Body of pancreas (tissue), 4 donors: ENCODE results near the gene KIF24. TPM values are rescaled to one million over a fixed set of nuclear protein-coding genes. Genes with fewer than 3 reads are reported as not detected.

Experiments
- ATAC-seq: fragments of 150-250 bp; one replicate; pipeline ENCODE4 v1.9.1; 2016
- DNase-seq, 4 donors: peaks; one replicate each; pipeline ENCODE4 v3.0.0-alpha.2; 2019
- H3K27ac ChIP-seq, 4 donors: fragments of 200-600 bp; sonication (generic); 1 replicate in 3 of 4; 2 replicates in 1 of 4; pipeline versions ENCODE4 v1.5.1 to v1.6.1; 2016 to 2019; ENCODE audit warnings: mild to moderate bottlenecking in 1 of 4, mixed read lengths in 1 of 4, moderate library complexity in 1 of 4
- H3K27me3 ChIP-seq, 2 donors: fragments of 200-600 bp; sonication (generic); one replicate each; pipeline ENCODE4 v1.6.0; 2016; ENCODE audit warnings: mild to moderate bottlenecking in 1 of 2
- H3K36me3 ChIP-seq, 2 donors: fragments of 200-600 bp; sonication (generic); replicated peaks in 1 of 2; 2 replicates each; pipeline ENCODE4 v1.5.1; 2016; ENCODE audit warnings: low read depth in 2 of 2; ENCODE audit not compliant: insufficient read depth in 1 of 2
- H3K4me1 ChIP-seq: fragments of 200-600 bp; sonication (generic); one replicate; pipeline ENCODE4 v1.6.0; 2016
- H3K4me3 ChIP-seq, 2 donors: fragments of 200-600 bp; sonication (generic); 1 replicate in 1 of 2; 2 replicates in 1 of 2; pipeline ENCODE4 v1.5.1; 2016 to 2019
- H3K9me3 ChIP-seq, 3 donors: fragments of 200-600 bp; sonication (generic); 1 replicate in 2 of 3; 2 replicates in 1 of 3; pipeline ENCODE4 v1.5.1; 2016
- POLR2A ChIP-seq, 3 donors: fragments of 450-650 bp; IDR thresholded peaks; one replicate each; pipeline ENCODE4 v1.6.1; 2016; ENCODE audit warnings: antibody characterized with exemption in 3 of 3, mild to moderate bottlenecking in 2 of 3
- WGBS, 2 donors: methylation state at CpG; one replicate each; pipeline ENCODE4 v1.1.5; 2017; 5-methylcytosine and 5-hydroxymethylcytosine counted together
- intact Hi-C: fragments of 100-400 bp; cut with DNase I; formaldehyde crosslinking; loops from one replicate; pipeline ENCODE4 v1.15.1; 2023
- total RNA-seq, 2 donors: library from RNA; depleted of rRNA; stranded (reverse); fragments of >200 nt; gene quantifications; one replicate each; pipeline ENCODE4 v1.1.0, GENCODE V29; 2016
- TF ChIP-seq, protein P1 (sequence below), 7 experiments: fragments of 450-650 bp in 4 of 7; fragments of 200-600 bp in 3 of 7; sonication (generic) in 3 of 7; IDR thresholded peaks; one replicate each; pipeline ENCODE4 v1.5.1; 2016 to 2019; ENCODE audit warnings: antibody characterized with exemption in 7 of 7

The KIF24 gene
- total RNA-seq, 2 donors from 2014 or later = 0.26 to 0.33 TPM

DNA sequence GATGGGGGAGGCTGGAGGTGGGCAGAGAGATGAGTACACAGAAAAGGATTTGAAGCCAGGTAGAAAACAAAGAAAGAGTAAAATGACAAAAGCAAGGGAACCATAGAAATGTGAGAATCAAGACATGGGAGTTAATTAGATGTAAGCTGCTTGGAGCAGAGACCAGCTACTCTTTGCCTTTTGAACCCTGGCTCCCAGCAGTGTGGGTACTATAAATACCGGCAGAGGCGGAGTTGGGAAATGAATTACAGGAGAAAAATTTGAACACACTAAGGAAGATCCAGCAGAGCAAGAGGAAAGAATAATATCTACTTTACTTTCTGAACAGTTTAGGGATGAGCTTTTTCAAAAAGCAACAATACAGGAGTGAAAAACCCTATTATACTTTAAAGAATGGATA, 36.5 kb downstream of the KIF24 start:
- TF ChIP-seq POLR2A (IDR thresholded peaks at IDR 0.05) = no peak
- TF ChIP-seq, protein P1, sequence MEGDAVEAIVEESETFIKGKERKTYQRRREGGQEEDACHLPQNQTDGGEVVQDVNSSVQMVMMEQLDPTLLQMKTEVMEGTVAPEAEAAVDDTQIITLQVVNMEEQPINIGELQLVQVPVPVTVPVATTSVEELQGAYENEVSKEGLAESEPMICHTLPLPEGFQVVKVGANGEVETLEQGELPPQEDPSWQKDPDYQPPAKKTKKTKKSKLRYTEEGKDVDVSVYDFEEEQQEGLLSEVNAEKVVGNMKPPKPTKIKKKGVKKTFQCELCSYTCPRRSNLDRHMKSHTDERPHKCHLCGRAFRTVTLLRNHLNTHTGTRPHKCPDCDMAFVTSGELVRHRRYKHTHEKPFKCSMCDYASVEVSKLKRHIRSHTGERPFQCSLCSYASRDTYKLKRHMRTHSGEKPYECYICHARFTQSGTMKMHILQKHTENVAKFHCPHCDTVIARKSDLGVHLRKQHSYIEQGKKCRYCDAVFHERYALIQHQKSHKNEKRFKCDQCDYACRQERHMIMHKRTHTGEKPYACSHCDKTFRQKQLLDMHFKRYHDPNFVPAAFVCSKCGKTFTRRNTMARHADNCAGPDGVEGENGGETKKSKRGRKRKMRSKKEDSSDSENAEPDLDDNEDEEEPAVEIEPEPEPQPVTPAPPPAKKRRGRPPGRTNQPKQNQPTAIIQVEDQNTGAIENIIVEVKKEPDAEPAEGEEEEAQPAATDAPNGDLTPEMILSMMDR (IDR thresholded peaks at IDR 0.05) = no peak
- H3K9me3 ChIP-seq = no peaks in the 10 kb centered on the region
- no peaks in the 10 kb centered on the region for H3K4me1 ChIP-seq
- no peak for ATAC-seq
- intact Hi-C loops = no loop called here
- H3K27ac ChIP-seq = no peak overlapping the region
- no peaks in the 10 kb centered on the region for H3K27me3 ChIP-seq
- DNase-seq = no peak
- H3K4me3 ChIP-seq = no peak overlapping the region
- H3K36me3 ChIP-seq = no peaks in the 10 kb centered on the region
- 62 to 70% methylated on average over 2 of the region's 2 CpGs for WGBS, 2 donors

DNA sequence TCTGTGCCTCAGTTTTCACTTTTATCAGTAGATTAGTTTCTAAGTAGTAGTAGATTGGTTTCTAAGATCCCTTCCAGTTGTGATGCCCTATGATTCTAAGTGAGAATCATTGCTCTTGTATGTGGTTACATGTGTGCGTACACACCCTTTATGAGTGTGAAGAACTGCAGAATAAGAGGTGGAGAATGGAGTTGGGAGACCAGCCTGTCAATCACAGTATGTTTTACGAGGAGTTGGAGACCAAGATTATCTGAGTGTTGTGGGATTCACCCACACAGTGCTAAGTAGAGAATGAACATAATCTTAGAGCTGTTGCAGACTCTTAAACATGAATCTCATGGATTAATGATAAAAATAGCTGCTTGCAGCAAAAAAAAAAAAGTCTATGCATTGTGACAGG, 37.6 kb downstream of the KIF24 start:
- ATAC-seq (no peak), DNase-seq (no peak)
- Histone ChIP-seq H3K9me3 (no peaks in the 10 kb centered on the region), H3K4me1 (no peaks in the 10 kb centered on the region), H3K4me3 (no peak overlapping the region), H3K27ac (no peak overlapping the region), H3K36me3 (no peaks in the 10 kb centered on the region), H3K27me3 (no peaks in the 10 kb centered on the region)
- intact Hi-C loops = no loop called here
- no peak for TF ChIP-seq POLR2A (IDR thresholded peaks at IDR 0.05)
- TF ChIP-seq, protein P1 (IDR thresholded peaks at IDR 0.05) = no peak
- 81 to 88% methylated on average over 2 of the region's 2 CpGs for WGBS, 2 donors

DNA sequence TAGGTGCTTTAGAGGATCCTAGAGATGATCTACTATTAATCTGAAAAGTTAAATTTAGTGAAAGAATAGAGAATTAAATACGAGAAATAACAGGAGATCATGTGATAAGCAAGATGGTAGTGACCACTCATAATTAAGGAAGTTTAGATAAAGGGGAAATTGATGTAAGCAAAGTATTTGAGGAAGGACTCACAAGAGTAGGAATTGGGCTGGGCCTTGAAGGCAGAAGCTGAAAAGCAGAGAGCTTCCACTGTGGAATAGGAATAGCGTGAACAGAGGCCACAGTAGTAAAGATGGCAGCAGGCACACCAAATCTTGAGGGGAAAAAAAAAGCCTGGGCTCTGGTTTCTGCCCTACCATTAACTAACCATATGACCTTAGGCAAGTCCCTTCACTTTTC, 38.0 kb downstream of the KIF24 start:
- ATAC-seq = no peak
- WGBS, 2 donors = 80 to 85% methylated on average over 2 of the region's 2 CpGs
- intact Hi-C loops = no loop called here

DNA sequence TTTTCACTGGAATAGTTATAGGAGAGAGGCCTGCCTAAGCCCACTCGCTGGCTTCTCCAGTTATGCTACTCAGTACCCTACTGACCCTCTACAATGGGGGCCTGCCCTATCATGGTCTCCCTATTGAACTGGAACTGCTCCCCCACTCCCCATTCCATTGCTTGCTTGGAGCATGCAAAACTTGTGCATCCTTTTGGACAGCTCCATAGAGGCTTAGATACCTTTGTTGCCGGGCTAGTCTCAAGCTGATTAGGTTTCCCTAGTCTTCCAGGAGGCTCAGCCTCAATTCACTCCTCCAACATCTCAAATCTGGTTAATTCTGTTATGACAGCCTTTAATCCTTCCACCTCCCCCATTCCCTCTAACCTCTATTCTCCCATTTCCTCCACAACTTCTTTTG, 39.9 kb downstream of the KIF24 start:
- Histone ChIP-seq H3K4me3 (no peak overlapping the region), H3K27me3 (no peaks in the 10 kb centered on the region), H3K9me3 (no peaks in the 10 kb centered on the region), H3K4me1 (no peaks in the 10 kb centered on the region), H3K27ac (no peak overlapping the region), H3K36me3 (no peaks in the 10 kb centered on the region)
- TF ChIP-seq, protein P1 (IDR thresholded peaks at IDR 0.05) = no peak
- TF ChIP-seq POLR2A (IDR thresholded peaks at IDR 0.05) = no peak
- DNase-seq (no peak), ATAC-seq (no peak)
- intact Hi-C loops = no loop called here
- WGBS, 2 donors = 86 to 89% methylated on average over 2 of the region's 2 CpGs

More for the DNA sequence above, 38.0 kb downstream of the KIF24 start:
- Histone ChIP-seq H3K27ac (peak overlapping the region in 1 of 4 donors; percentile 27), H3K9me3 (no peaks in the 10 kb centered on the region), H3K4me1 (no peaks in the 10 kb centered on the region), H3K27me3 (no peaks in the 10 kb centered on the region), H3K4me3 (no peak overlapping the region), H3K36me3 (no peaks in the 10 kb centered on the region)
- no peak for DNase-seq
- no peak for TF ChIP-seq POLR2A (IDR thresholded peaks at IDR 0.05)
- TF ChIP-seq, protein P1 (IDR thresholded peaks at IDR 0.05) = no peak

GRCh38 chr9:34282096-34282495, 47.0 kb downstream of the KIF24 start:
- no peaks in the 10 kb centered on the region for H3K9me3 ChIP-seq
- 92 to 97% methylated on average over 1 of the region's 1 CpG for WGBS, 2 donors
- no peaks in the 10 kb centered on the region for H3K36me3 ChIP-seq
- TF ChIP-seq, protein P1 (IDR thresholded peaks at IDR 0.05) = no peak
- no peak for TF ChIP-seq POLR2A (IDR thresholded peaks at IDR 0.05)
- no peak overlapping the region for H3K27ac ChIP-seq
- H3K4me1 ChIP-seq = no peaks in the 10 kb centered on the region
- ATAC-seq = no peak
- intact Hi-C loops = no loop called here
- no peaks in the 10 kb centered on the region for H3K27me3 ChIP-seq
- DNase-seq = no peak
- no peak overlapping the region for H3K4me3 ChIP-seq
